Right forelimb (tissue), 1 donor: Measurements from ENCODE around the gene PFKP.
"Not testable (repeated sequence)": the region's sequence is repeated elsewhere in the genome, so short reads cannot be mapped to it uniquely, and the experiment has no call there.

ENCODE experiments used
- DNase-seq: peaks from one replicate; pipeline ENCODE4 v3.0.0-alpha.2; 2018

Gene PFKP

DNA sequence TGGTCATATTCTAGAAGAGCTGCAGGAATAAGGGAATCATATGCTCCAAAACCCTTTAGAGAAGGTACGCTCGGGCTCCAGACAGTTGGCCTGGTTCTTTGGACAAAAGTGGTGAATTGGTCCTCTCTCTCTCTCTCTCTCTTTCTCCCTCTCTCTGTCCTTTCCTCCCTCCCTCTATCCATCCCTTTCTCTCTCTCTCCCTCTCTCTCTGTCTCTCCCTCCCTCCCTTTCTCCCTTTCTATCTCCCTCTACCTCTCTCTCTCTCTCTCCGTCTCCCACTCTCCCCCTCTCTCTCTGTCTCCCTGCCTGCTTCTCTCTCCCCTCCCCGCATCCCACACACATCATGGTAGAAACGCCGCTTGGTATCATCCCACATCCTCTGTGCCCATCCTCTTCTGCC lies 19.8 kb upstream of the PFKP start:
- DNase-seq, result no peak

DNA sequence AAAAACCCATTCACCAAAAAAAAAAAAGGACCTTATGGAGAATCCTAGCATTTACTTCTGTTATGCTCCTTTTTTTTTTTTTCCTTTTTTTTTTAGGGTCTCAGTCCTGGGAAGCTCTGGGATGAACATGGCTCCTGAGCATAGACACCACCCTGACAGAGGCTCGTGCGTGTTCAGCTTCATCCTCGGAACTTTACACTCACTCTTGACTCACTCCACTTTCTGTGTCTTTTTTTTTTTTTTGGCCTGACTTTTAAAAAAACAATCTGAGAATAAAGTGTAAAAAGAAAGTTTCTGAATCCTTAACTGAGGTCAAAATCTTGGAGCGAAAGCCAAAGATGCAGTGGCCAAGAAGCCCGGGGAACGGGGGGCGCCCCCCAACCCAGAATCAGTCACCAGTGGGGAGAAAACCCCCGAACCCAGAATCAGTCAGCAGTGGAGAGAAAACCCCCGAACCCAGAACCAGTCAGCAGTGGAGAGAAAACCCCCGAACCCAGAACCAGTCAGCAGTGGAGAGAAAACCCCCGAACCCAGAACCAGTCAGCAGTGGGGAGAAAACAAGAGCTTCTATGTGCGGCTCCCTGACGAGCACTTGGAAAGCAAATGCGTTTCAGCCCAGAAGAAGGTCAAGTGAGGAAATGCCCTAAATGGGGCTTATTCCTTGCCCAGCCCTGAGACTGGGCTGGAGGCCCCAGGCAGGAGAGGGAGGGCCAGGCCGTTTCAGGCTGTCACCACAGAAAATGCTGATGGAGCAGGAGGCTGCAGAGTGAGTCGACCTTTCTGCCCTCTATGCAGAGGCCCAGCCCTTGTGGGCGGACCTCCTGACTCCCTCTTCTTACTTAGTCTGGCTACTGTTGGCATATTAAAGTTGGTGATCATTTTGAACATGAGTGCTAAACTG lies 19.0 kb upstream of the PFKP start:
- no peak for DNase-seq

DNA sequence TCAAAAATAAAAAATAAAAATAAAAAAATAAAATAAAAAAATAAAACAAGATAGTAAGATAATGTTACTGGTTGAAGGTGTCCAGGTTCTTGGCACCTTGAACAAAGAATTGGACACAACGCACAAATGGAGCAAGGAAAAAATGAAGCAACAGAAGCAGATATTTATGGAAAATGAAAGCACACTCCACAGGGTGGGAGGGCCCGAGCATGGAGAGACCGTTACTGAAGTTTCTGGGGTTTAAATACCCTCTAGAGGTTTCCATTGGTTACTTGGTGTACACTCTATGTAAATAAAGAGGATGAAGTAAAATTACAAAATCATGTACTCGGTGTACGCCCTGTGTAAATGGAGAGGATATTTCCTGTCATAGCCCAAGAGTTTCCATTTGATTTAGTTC lies 15.7 kb upstream of the PFKP start:
- no peak for DNase-seq

DNA sequence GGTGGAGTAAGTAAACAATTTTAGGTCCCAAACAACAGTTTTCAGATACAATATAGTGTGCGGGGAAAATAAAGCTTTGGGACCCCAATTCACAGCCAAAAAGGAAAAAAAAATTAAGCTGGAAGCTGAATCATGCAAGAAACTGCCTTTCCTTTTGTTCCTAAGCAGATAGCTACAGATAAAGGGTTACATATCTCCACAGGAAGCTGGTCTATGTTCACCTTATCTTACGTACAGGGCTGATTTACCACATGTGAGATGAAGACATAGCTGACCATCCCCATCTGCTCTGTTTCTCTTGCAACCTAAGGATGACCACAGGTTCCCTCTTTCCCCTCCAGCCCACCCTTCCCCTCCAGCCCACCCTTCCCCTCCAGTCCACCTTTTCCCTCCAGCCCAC lies 14.2 kb upstream of the PFKP start:
- no peak for DNase-seq

DNA sequence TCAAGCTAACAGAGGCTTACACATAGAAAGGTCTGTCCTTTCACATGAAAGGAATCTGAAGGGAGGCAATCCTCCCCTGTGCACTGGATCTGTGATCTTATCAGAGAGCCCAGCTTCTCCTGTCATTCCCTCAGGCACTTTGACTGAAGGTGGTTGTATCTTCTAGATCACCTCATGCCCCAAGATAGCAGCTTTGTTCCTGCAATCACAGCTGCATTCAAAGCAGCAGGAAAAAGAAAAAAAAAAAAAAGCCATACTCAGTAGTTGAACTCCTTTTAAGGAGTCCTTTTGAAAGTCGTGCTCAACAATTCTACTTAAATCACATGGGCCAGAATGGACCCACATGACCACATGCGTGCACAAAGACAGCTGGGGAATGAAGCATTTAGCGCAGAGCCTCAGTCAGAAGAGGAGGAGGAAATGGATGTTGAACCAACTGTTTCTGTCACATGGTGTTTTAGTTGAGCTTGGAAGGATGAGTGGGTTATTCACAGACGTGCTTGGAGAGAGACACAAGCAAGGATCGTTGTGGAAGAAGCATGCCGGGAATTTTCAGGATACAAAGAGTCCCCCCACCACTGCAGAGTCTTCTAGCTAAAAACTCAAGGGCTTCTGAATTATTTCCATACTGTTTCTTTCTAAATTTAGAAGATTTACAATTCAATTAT lies 13.0 kb upstream of the PFKP start:
- DNase-seq, result no peak

DNA sequence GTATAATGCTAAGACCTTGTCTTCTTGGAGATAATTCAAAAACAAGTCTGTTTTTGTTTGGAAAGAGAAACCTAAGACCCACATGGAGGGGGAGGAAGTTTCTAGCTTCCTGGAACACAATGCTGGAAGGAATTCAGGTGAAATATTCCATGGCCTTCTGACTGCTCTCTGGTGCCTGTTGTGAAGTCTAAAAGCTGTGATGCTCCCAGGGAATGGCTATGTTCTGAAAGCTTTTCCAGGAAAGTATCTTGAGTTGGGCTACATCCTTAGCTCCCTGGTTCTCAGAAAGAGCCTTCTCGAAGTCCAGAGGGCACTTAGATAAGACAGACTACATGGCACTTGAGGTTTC lies 12.5 kb upstream of the PFKP start:
- no peak for DNase-seq

DNA sequence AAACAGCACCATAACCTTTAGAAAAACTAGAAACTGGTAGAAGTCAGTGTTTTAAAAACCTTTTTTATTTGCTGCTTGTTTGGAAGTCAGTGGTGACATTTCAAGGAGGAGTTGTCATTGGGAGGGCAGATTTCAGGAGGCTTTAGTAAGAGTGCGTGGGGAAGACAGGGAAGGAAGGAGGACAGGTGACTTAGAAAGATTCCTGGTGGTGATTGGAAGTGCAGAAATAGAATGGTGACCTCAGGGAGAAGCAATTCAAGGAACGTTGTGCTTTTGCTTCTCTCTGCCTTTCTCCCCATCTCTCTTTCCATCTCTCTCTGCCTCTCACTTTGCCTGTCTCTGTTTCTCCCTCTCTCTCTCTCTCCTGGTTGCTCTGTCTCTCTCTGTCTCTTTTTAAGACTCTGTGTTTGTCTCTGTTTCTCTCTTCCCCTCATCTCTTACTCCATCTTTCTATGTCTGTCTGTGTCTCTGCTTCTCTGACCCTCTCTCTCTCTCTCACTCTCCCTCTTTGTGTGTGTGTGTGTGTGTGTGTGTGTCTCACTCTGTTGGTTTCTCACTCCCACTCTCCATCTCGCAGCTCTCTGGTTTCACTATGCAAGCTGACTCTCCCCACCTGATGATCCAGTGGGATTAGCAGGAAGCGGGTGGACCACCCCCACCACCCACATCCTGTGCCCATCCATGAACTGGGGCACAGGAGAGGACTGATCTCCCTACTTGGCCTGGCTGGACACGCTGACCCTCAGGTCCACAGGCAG lies 10.9 kb upstream of the PFKP start:
- no peak for DNase-seq

DNA sequence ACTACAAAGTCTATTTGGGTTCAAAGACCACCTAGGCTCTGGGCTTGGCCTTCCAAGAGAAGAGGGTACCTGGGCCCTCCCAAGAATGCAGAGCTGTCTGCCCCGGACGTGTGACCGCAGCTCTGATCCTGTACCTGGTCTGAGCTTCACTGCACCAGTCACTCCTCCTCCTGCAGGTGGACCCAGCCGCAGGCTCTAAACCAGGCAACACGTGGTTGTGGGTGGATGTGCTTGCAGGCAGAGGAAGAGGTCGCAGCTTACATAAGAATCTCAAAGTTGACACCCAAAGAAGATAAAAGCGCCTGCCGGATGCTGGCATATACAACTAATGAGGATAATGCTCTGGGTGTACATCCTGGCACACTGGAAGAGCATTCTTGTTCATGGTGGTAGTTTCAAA lies 9.4 kb upstream of the PFKP start:
- DNase-seq, result no peak

DNA sequence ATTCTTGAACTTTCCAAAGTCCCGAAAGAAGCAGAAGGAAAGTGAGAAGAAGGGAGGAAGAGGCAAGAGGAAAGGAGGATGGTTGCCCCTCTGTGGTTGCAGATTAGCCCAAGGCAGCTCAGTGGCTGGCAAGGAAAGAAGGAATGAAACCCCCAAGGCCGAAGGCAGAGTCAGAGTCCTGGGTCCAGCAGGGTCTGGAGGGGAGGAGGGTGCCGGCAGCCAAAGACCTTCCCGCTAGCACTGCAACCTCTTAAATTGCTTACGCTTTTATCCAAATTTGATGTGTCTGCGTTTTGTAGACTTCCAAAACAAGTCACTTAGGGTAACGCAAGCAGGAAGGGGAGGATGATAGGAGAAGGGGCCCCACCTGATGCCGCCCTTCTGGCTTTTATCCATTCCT lies 7.4 kb upstream of the PFKP start:
- DNase-seq, result no peak

DNA sequence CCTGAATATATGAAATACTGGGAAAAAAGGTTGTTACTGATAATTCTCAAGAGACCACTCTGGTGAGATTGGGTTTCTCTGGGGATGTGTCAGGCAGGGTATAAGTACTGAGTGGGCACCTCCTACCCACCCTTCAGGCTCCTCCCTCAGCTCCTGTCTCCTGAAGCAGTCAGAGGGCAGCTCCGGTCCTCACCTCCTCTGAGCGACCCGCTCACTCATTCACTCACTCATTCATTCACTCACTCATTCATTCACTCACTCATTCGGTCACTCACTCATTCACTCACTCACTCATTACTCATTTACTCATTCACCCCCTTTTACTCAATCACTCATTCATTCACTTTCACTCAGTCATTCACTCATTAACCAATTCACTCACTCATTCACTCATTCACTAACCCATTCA lies 6.9 kb upstream of the PFKP start:
- DNase-seq, result no peak

DNA sequence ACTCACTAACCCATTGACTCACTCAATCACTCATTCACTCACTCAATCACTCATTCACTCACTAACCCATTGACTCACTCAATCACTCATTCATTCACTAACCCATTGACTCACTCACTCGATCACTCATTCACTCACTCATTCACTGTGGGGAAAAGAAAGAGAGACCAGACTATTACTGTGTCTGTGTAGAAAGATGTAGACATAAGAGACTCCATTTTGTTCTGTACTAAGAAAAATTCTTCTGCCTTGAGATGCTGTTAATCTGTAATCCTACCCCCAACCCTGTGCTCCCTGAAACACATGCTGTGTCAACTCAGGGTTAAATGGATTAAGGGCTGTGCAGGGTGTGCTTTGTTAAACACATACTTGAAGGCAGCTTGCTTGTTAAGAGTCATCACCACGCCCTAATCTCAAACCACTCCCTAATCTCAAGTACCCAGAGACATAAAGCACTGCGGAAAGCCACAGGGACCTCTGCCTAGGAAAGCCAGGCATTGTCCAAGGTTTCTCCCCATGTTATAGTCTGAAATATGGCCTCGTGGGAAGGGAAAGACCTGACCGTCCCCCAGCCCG lies 5.9 kb upstream of the PFKP start:
- not testable (repeated sequence) for DNase-seq

DNA sequence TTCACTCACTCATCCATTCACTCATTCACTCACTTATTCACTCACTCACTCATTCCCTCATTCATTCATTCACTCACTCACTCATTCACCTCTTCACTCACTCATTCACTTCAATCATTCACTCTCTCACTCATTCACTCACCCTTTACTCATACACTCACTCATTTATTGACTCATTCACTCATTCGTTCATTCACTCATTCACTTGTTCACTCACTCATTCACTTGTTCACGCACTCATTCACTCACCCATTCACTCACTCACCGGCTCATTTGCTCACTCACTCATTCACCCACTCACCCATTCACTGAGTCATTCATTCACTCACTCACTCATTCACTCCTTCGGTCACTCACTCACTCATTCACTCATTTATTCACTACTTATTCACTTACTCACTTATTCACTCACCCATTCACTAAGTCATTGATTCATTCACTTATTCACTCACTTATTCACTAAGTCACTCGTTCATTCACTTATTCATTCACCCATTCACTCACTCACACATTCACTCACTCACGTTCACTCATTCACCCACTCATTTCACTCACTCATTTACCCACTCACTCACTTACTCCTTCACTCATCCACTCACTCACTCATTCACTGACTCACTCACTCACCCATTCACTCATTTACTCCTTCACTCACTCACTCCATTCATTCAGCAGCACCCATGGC lies 4.7 kb upstream of the PFKP start:
- no peak for DNase-seq

DNA sequence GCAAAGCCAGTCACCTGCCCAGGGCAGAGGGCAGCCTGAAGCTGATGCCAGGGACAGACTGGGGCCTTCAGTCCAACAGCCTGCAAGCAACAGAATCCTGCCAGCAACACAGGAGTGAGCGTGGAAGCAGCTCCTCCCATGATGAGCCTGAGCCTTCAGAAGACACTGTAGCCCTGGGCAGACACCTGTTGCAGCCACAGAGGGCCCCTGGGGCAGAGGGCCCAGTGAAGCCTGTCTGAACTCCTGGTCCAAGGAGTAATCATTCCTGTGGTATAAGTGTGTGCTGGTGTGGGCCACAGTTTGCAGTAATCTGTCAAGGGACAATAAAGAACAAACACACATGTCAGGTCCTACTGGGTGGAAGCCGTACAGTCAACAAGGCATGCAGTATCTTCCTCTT lies 2.9 kb upstream of the PFKP start:
- DNase-seq, result no peak

DNA sequence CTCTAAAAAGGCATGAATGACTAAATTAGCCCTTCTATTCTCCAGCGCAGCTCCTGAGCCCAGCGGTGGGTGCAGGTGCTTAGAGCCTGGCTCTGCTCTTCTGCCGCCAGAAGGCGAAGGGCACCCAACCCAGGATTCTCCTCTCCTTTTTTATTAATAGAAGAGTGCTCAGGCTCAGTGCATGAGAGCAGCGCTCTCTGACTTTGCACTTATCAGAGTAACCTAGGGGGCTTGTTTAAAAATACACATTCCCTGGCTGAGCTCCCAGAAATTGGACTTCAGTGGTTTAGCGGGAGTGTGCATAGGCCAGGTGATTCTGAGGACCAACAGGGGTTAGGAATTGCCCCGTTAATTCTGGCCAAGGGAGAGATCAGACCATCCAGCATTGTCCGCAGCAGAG lies 1.7 kb upstream of the PFKP start:
- DNase-seq, result peak; percentile 38

DNA sequence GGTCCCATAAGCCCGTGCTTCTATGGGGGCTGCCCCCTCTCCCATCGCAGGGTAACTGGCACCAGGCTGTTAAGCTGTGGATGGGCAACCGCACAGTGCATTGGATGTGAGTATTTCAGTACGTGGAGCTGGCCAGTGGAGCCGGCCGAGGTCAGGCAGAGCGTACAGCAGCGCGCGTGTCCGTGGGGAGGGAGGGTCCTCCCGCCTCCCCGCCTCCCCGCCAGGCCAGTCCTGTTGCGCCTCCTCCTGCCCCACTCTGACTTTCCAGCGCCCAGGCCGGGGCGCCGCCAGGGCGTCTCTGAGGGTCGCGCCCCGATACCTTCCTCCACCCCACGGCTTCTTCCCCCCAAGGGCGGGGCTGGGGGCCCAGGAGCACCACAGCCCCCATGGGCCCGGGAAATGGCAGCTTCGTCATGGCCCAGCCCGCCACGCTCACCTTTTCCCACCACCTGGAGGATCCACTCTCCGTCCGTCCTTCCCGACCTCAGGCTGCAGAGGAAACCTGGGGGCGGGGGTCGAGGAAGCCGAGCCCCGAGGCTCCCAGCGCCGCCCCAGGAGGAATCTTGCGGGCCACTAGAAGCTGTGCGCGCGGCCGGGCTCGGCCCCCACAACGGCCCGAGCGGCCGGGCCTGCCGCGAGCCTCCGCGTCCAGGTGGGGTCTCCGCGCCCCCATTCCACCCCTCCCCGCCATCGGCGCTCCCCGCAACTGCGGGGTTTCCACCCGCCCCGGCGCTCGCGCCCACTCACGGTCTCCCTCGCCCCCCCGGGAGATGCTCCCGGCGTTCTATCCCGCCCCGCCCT lies 831 bp upstream of the PFKP start:
- DNase-seq, result peak; percentile 48

DNA sequence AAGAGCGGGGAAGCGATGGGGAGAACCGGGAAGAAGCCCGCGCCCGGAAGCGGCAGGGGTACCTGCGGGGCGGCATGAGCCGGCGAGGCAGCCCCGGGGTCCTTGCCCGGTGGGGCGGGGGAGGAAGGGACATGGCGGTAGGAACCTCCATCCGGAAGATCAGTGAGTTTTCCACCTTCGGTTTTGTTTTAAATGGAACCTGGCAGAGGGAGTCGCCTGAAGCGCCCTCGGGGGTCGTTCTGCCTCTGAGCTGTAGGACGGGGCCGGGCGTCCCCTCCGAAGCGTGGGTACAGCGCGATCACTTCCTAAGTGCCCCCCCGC lies 471 bp downstream of the PFKP start:
- DNase-seq, result no peak

DNA sequence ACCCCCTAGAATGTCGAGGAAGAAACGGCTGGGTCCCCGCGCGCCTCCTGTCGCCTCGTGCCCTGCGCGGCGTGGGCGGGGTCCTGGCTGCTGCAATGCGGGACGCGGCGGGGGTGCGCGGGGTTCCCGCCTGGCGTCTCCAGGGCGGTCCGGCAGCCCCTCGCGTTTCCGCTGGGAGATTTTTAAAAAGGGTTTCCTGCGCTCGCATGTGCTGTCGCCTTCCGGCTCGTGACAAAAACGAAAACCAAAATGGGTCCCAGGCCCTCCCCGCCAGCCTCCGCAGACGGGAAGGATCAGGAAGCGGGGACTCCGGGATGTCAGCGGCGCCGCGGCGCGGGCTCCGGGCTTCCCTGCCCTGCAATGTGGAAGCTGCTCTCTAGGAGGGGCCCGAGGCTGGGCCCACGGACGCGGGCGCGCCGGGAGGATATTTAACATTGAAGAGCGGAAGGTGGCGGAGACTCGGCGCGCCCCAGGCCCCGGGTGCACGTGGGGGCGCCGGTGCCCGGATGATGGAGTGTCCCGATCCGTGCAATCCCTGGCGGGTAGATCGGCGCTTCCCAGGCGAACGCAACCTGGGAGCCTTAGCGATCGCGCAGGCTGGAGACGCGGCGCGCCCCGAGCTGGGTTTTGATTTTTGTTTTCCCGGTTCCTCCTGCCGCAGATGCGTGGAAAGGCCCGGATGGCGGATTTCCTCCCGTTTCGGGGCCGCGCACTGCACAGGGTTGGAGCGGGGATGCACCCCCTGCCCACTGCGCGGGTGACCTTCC lies 1.0 kb downstream of the PFKP start:
- DNase-seq, result peak; percentile 81

DNA sequence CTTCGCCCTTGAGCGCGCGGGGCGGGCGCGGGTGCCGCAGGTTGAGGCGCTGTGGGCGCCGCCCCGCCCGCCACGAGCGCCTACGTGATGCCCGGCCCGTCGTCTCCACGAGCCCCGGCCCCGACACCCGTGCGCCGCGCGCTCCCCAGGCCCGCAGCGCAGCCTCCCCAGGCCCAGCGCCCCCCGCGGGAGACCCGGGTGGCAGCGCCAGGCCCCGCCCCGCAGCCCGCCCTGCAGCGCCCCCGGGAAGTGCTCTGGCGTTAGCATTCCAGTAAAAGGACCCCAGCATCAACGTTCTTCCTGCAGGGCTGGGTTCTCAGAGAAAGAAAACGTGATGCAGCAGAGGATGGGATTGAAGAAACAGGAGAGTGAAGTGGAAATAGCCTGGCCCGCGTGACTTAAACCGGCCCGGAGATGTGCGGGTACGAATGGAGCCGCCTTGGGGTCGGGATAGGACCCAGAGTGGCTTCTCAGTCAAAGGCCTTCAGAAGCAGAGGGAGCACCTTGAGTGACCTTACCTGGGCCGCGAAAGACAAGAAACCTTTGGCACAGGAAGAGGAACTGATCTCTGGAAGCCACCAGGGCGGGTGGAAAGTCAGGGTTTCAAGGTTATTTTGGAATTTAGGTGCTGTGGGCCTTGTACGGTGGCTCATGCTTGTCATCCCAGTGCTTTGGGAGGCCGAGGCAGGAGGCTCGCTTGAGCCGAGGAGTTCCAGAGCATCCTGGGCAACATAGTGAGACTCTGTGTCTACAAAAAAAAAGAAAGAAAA lies 1.8 kb downstream of the PFKP start:
- peak; percentile 68 for DNase-seq

DNA sequence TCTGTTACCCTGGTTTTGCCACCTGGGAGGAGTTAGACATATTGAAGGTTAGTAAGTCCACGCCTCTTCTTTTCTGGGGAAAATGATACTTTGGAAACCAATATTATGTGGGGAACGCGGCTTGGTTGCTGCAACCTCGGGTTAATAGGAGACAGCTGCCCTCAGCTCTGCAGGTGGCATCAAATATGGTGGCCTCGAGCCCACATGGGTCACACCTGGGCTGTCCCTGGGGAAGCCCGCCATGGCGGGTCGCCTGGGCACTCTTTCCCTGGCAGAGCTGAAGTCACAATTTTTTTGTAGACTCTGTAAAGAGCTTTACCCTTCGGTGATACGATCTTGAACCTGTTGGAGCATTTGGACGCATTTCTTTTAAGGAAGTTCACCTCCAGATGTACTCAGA lies 2.5 kb downstream of the PFKP start:
- DNase-seq, result no peak

DNA sequence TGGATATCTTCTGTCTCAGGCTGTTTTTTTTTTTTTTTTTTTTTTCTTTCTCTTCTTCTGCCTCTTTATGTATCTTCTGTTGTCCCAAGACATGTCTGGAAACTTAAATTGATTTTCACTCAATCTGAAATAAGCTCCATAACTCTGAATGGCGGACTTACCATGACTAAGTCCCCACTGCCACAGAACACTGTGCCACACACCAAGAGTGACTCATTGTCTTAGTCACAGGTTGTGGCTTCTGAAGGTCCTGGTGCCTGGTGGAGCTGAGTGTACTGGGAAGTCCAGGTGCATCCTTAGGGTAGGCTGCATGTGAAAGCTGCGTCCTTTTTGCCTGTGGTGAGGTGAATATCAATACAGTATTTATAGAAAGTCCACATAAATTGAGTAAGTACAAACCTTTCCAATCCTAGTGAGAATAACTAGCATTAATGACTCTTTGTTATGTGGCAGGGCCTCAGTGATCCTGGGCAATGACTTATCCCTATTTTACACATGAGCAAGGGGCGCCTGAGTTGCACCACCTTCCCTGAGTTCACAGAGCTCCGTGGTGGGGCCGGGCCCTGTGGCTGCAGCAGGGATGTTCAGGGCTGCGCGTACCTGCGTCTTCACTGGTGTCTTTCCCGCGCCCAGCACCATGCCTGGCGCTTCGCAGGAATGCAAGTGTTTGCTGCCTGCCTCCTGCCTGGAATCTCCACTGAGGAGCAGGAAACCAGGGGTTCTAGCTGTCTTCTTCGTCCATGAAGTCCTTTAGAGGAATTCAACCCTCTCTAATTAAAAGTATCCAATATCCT lies 4.3 kb downstream of the PFKP start:
- no peak for DNase-seq
